HEK293 (cell line): Measurements from ENCODE around the gene HNRNPH2.

Experiments
- ATF2 ChIP-seq: fragments of 450-650 bp; formaldehyde crosslinking; IDR thresholded peaks from 2 replicates; pipeline ENCODE4 v1.5.1; 2016; ENCODE audit warnings: missing biosample characterization, missing genetic modification characterization, low read depth
- BCL11A ChIP-seq: fragments of 450-650 bp; formaldehyde crosslinking; IDR thresholded peaks from 2 replicates; pipeline ENCODE4 v1.5.1; 2016; ENCODE audit warnings: low read depth, missing biosample characterization, missing genetic modification characterization
- EGR2 ChIP-seq: fragments of 450-650 bp; formaldehyde crosslinking; IDR thresholded peaks from 2 replicates; pipeline ENCODE4 v1.5.1; 2016; ENCODE audit warnings: low read depth, missing biosample characterization, missing genetic modification characterization
- HOXC10 ChIP-seq: sonication (generic); formaldehyde crosslinking; IDR thresholded peaks from 2 replicates; pipeline ENCODE4 v1.8.1; 2023; ENCODE audit warnings: mild to moderate bottlenecking, missing genetic modification reagents
- KLF9 ChIP-seq: fragments of 450-650 bp; formaldehyde crosslinking; IDR thresholded peaks from 2 replicates; pipeline ENCODE4 v1.5.1; 2016; ENCODE audit warnings: missing biosample characterization, missing genetic modification characterization, low read depth
- MYNN ChIP-seq: fragments of 450-650 bp; formaldehyde crosslinking; IDR thresholded peaks from 2 replicates; pipeline ENCODE4 v1.5.1; 2016; ENCODE audit warnings: missing biosample characterization, missing genetic modification characterization, borderline replicate concordance
- MZF1 ChIP-seq: fragments of 450-650 bp; formaldehyde crosslinking; IDR thresholded peaks from 2 replicates; pipeline ENCODE4 v1.5.1; 2017; ENCODE audit warnings: missing biosample characterization, missing genetic modification characterization, borderline replicate concordance
- ZBTB20 ChIP-seq: fragments of 450-650 bp; formaldehyde crosslinking; IDR thresholded peaks from 2 replicates; pipeline ENCODE4 v1.5.1; 2016; ENCODE audit warnings: missing biosample characterization, missing genetic modification characterization
- ZFP69B ChIP-seq: fragments of 450-650 bp; formaldehyde crosslinking; IDR thresholded peaks from 2 replicates; pipeline ENCODE4 v1.5.1; 2016; ENCODE audit warnings: missing biosample characterization, missing genetic modification characterization
- ZIC2 ChIP-seq: fragments of 450-650 bp; formaldehyde crosslinking; IDR thresholded peaks from 2 replicates; pipeline ENCODE4 v1.5.1; 2016; ENCODE audit warnings: missing biosample characterization, missing genetic modification characterization
- ZNF138 ChIP-seq: fragments of 450-650 bp; formaldehyde crosslinking; IDR thresholded peaks from 2 replicates; pipeline ENCODE4 v1.5.1; 2016; ENCODE audit warnings: missing biosample characterization, missing genetic modification characterization, borderline replicate concordance
- ZNF221 ChIP-seq: fragments of 450-650 bp; formaldehyde crosslinking; IDR thresholded peaks from 2 replicates; pipeline ENCODE4 v1.5.1; 2017; ENCODE audit warnings: missing biosample characterization, missing genetic modification characterization, borderline replicate concordance
- ZNF302 ChIP-seq: fragments of 450-650 bp; formaldehyde crosslinking; IDR thresholded peaks from 2 replicates; pipeline ENCODE4 v1.5.1; 2016; ENCODE audit warnings: missing biosample characterization, missing genetic modification characterization, low read depth
- ZNF335 ChIP-seq: fragments of 450-650 bp; formaldehyde crosslinking; conservative IDR thresholded peaks from 2 replicates; pipeline ENCODE4 v1.5.1; 2016; ENCODE audit warnings: missing biosample characterization, missing genetic modification characterization
- ZNF521 ChIP-seq: fragments of 450-650 bp; formaldehyde crosslinking; IDR thresholded peaks from 2 replicates; pipeline ENCODE4 v1.5.1; 2017; ENCODE audit warnings: missing biosample characterization, mild to moderate bottlenecking, missing genetic modification characterization
- ZNF530 ChIP-seq: fragments of 450-650 bp; formaldehyde crosslinking; IDR thresholded peaks from 2 replicates; pipeline ENCODE4 v1.5.1; 2016; ENCODE audit warnings: low read depth, missing biosample characterization, missing genetic modification characterization
- ZNF624 ChIP-seq: fragments of 450-650 bp; formaldehyde crosslinking; IDR thresholded peaks from 2 replicates; pipeline ENCODE4 v1.5.1; 2017; ENCODE audit warnings: missing biosample characterization, missing genetic modification characterization
- ZNF658 ChIP-seq: fragments of 450-650 bp; formaldehyde crosslinking; IDR thresholded peaks from 2 replicates; pipeline ENCODE4; 2016; ENCODE audit warnings: missing biosample characterization, missing genetic modification characterization
- ZNF670 ChIP-seq: fragments of 450-650 bp; formaldehyde crosslinking; IDR thresholded peaks from 2 replicates; pipeline ENCODE4 v1.5.1; 2016; ENCODE audit warnings: missing biosample characterization, missing genetic modification characterization, low read depth
- ZNF677 ChIP-seq: fragments of 450-650 bp; IDR thresholded peaks from 2 replicates; pipeline ENCODE4 v1.5.0; 2018; ENCODE audit warnings: missing biosample characterization, mild to moderate bottlenecking, missing genetic modification characterization, moderate library complexity
- ZNF768 ChIP-seq: fragments of 450-650 bp; formaldehyde crosslinking; IDR thresholded peaks from 2 replicates; pipeline ENCODE4 v1.5.1; 2018; ENCODE audit warnings: missing biosample characterization, mild to moderate bottlenecking, missing genetic modification characterization
- ZNF791 ChIP-seq: fragments of 450-650 bp; formaldehyde crosslinking; IDR thresholded peaks from 2 replicates; pipeline ENCODE4 v1.5.1; 2016; ENCODE audit warnings: missing biosample characterization, missing genetic modification characterization
- ZNF830 ChIP-seq: fragments of 450-650 bp; IDR thresholded peaks from 2 replicates; pipeline ENCODE4 v1.5.0; 2018; ENCODE audit warnings: missing biosample characterization, missing genetic modification characterization, low read depth, mild to moderate bottlenecking, moderate library complexity
- ZNF837 ChIP-seq: fragments of 450-650 bp; formaldehyde crosslinking; IDR thresholded peaks from 2 replicates; pipeline ENCODE4 v1.5.1; 2016; ENCODE audit warnings: missing biosample characterization, missing genetic modification characterization
- TF ChIP-seq, protein P1 (sequence below): fragments of 450-650 bp; formaldehyde crosslinking; IDR thresholded peaks from 2 replicates; pipeline ENCODE4 v1.5.1; 2017; ENCODE audit warnings: missing biosample characterization, missing genetic modification characterization
- TF ChIP-seq, protein P2 (sequence below): fragments of 450-650 bp; formaldehyde crosslinking; IDR thresholded peaks from 2 replicates; pipeline ENCODE4 v1.5.1; 2017; ENCODE audit warnings: missing biosample characterization, missing genetic modification characterization
- TF ChIP-seq, protein P3 (sequence below): fragments of 450-650 bp; formaldehyde crosslinking; IDR thresholded peaks from 2 replicates; pipeline ENCODE4 v1.5.1; 2016; ENCODE audit warnings: missing biosample characterization, missing genetic modification characterization
- TF ChIP-seq, protein P4 (sequence below): fragments of 450-650 bp; formaldehyde crosslinking; IDR thresholded peaks from 2 replicates; pipeline ENCODE4 v1.5.1; 2017; ENCODE audit warnings: missing biosample characterization, missing genetic modification characterization
- TF ChIP-seq, protein P5 (sequence below): fragments of 450-650 bp; formaldehyde crosslinking; IDR thresholded peaks from 2 replicates; pipeline ENCODE4 v1.5.1; 2016; ENCODE audit warnings: missing biosample characterization, missing genetic modification characterization

HNRNPH2 gene

GRCh38 chrX:101417981-101418841, 10.2 kb downstream of the HNRNPH2 start (continued):
- peak; percentile 87 for TF ChIP-seq ZNF335
- TF ChIP-seq MZF1 (tag by site-specific recombination) = no peak
- peak; percentile 21; the same call in 1 of the 2 replicates for TF ChIP-seq ZFP69B (tag by site-specific recombination)
- TF ChIP-seq ZNF530 (tag by site-specific recombination) = no peak
- TF ChIP-seq, protein P1, sequence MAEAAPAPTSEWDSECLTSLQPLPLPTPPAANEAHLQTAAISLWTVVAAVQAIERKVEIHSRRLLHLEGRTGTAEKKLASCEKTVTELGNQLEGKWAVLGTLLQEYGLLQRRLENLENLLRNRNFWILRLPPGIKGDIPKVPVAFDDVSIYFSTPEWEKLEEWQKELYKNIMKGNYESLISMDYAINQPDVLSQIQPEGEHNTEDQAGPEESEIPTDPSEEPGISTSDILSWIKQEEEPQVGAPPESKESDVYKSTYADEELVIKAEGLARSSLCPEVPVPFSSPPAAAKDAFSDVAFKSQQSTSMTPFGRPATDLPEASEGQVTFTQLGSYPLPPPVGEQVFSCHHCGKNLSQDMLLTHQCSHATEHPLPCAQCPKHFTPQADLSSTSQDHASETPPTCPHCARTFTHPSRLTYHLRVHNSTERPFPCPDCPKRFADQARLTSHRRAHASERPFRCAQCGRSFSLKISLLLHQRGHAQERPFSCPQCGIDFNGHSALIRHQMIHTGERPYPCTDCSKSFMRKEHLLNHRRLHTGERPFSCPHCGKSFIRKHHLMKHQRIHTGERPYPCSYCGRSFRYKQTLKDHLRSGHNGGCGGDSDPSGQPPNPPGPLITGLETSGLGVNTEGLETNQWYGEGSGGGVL (tag by site-specific recombination) = no peak
- TF ChIP-seq ZNF837 (tag by site-specific recombination) = no peak
- no peak for TF ChIP-seq ZNF624
- no peak for TF ChIP-seq EGR2 (tag by site-specific recombination)
- TF ChIP-seq, protein P2, sequence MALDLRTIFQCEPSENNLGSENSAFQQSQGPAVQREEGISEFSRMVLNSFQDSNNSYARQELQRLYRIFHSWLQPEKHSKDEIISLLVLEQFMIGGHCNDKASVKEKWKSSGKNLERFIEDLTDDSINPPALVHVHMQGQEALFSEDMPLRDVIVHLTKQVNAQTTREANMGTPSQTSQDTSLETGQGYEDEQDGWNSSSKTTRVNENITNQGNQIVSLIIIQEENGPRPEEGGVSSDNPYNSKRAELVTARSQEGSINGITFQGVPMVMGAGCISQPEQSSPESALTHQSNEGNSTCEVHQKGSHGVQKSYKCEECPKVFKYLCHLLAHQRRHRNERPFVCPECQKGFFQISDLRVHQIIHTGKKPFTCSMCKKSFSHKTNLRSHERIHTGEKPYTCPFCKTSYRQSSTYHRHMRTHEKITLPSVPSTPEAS (tag by site-specific recombination) = no peak
- TF ChIP-seq ZNF138 (tag by site-specific recombination) = no peak
- 0 out of 2 replicates have a peak, but pooled peaks have one; percentile 15 for TF ChIP-seq BCL11A (tag by site-specific recombination)
- peak; percentile 55 for TF ChIP-seq ZIC2 (tag by site-specific recombination)
- TF ChIP-seq ZNF302 = no peak
- TF ChIP-seq ZNF221 = no peak
- no peak for TF ChIP-seq ZNF677 (tag by site-specific recombination)
- TF ChIP-seq, protein P3, sequence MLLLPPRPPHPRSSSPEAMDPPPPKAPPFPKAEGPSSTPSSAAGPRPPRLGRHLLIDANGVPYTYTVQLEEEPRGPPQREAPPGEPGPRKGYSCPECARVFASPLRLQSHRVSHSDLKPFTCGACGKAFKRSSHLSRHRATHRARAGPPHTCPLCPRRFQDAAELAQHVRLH (tag by site-specific recombination) = peak; percentile 63; the same call in 1 of the 2 replicates
- TF ChIP-seq, protein P4, sequence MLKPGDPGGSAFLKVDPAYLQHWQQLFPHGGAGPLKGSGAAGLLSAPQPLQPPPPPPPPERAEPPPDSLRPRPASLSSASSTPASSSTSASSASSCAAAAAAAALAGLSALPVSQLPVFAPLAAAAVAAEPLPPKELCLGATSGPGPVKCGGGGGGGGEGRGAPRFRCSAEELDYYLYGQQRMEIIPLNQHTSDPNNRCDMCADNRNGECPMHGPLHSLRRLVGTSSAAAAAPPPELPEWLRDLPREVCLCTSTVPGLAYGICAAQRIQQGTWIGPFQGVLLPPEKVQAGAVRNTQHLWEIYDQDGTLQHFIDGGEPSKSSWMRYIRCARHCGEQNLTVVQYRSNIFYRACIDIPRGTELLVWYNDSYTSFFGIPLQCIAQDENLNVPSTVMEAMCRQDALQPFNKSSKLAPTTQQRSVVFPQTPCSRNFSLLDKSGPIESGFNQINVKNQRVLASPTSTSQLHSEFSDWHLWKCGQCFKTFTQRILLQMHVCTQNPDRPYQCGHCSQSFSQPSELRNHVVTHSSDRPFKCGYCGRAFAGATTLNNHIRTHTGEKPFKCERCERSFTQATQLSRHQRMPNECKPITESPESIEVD (tag by site-specific recombination) = no peak
- no peak for TF ChIP-seq ZNF768 (tag by site-specific recombination)
- TF ChIP-seq, protein P5, sequence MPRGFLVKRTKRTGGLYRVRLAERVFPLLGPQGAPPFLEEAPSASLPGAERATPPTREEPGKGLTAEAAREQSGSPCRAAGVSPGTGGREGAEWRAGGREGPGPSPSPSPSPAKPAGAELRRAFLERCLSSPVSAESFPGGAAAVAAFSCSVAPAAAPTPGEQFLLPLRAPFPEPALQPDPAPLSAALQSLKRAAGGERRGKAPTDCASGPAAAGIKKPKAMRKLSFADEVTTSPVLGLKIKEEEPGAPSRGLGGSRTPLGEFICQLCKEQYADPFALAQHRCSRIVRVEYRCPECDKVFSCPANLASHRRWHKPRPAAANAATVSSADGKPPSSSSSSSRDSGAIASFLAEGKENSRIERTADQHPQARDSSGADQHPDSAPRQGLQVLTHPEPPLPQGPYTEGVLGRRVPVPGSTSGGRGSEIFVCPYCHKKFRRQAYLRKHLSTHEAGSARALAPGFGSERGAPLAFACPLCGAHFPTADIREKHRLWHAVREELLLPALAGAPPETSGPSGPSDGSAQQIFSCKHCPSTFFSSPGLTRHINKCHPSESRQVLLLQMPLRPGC (tag by site-specific recombination) = peak; percentile 9; the same call in 1 of the 2 replicates
- no peak for TF ChIP-seq ATF2 (tag by site-specific recombination)
- 0 out of 2 replicates have a peak, but pooled peaks have one; percentile 24 for TF ChIP-seq KLF9 (tag by site-specific recombination)
- TF ChIP-seq ZNF791 = no peak
- TF ChIP-seq ZBTB20 (tag by site-specific recombination) = peak; percentile 56; the same call in 1 of the 2 replicates
- no peak for TF ChIP-seq ZNF670 (tag by site-specific recombination)
- no peak for TF ChIP-seq HOXC10 (CRISPR knock-in tag)
- TF ChIP-seq ZNF658 (tag by site-specific recombination) = no peak
- no peak for TF ChIP-seq MYNN (tag by site-specific recombination)
- TF ChIP-seq ZNF830 = no peak
- no peak for TF ChIP-seq ZNF521 (tag by site-specific recombination)
